Chondrocyte (in vitro differentiated cells): Measurements from ENCODE around the gene SYPL2. TPM values are rescaled to one million over a fixed set of nuclear protein-coding genes. Genes with fewer than 3 reads are reported as not detected.
"Not testable (repeated sequence)": the region's sequence is repeated elsewhere in the genome, so short reads cannot be mapped to it uniquely, and the experiment has no call there.

Source experiments
- DNase-seq: peaks from one replicate; pipeline ENCODE4 v3.0.0; 2021; ENCODE audit warnings: mixed read lengths, low spot score
- H3K27ac Mint-ChIP-seq: one replicate; pipeline ENCODE4 v1.8.0; 2021; ENCODE audit warnings: mild to moderate bottlenecking, moderate library complexity, mixed read lengths; ENCODE audit not compliant: unreplicated experiment
- H3K27me3 Mint-ChIP-seq: 2 replicates; pipeline ENCODE4 v1.8.0; 2021; ENCODE audit warnings: low read depth, mixed read lengths
- H3K36me3 Mint-ChIP-seq: 2 replicates; pipeline ENCODE4 v1.8.0; 2021; ENCODE audit warnings: low read depth, mixed read lengths
- H3K4me1 Mint-ChIP-seq: 2 replicates; pipeline ENCODE4 v1.8.0; 2021; ENCODE audit warnings: low read depth, mild to moderate bottlenecking, mixed read lengths
- H3K4me3 Mint-ChIP-seq: one replicate; pipeline ENCODE4 v1.8.0; 2021; ENCODE audit warnings: mild to moderate bottlenecking, moderate library complexity, mixed read lengths; ENCODE audit not compliant: unreplicated experiment
- H3K9me3 Mint-ChIP-seq: 2 replicates; pipeline ENCODE4 v1.8.0; 2021; ENCODE audit warnings: low read depth, mixed read lengths
- total RNA-seq: library from RNA; stranded (reverse); gene quantifications from 3 replicates; pipeline ENCODE4 v1.2.1, GENCODE V29; 2021
- TF ChIP-seq, protein P1 (sequence below): fragments of 200-600 bp; sonication (generic); IDR thresholded peaks from 2 replicates; pipeline ENCODE4 v1.5.0; 2021; ENCODE audit warnings: antibody characterized with exemption, mild to moderate bottlenecking, moderate library complexity

Gene SYPL2
- total RNA-seq, 1 donor from 2014 or later: 1.3 TPM

DNA sequence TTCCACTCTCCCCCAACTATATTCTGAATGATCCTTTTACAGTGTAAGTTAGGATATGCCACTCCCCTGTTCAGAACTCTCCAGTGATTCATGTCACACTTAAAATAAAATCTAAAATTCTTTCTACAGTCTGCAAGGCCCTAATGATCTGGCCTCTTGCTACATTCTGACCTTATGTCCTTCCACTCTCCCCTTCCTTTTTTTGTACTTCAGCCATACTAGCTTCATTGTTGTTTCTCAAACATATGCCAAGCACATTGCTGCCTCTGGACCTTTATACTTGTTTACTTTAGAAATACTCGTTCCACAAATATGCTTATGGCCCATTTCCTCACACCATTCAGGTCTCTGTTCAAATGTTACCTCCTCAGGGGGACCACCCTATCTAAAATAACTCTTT lies 25.3 kb upstream of the SYPL2 start:
- Mint-ChIP-seq H3K27ac (no peak overlapping the region), H3K4me3 (no peak overlapping the region), H3K36me3 (no peaks in the 10 kb centered on the region), H3K4me1 (no peaks in the 10 kb centered on the region), H3K27me3 (peaks cover 9% of the 10 kb centered on the region), H3K9me3 (no peaks in the 10 kb centered on the region)
- TF ChIP-seq, protein P1, sequence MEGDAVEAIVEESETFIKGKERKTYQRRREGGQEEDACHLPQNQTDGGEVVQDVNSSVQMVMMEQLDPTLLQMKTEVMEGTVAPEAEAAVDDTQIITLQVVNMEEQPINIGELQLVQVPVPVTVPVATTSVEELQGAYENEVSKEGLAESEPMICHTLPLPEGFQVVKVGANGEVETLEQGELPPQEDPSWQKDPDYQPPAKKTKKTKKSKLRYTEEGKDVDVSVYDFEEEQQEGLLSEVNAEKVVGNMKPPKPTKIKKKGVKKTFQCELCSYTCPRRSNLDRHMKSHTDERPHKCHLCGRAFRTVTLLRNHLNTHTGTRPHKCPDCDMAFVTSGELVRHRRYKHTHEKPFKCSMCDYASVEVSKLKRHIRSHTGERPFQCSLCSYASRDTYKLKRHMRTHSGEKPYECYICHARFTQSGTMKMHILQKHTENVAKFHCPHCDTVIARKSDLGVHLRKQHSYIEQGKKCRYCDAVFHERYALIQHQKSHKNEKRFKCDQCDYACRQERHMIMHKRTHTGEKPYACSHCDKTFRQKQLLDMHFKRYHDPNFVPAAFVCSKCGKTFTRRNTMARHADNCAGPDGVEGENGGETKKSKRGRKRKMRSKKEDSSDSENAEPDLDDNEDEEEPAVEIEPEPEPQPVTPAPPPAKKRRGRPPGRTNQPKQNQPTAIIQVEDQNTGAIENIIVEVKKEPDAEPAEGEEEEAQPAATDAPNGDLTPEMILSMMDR: no peak
- DNase-seq: no peak

GRCh38 chr1:109443476-109443875 lies 22.9 kb upstream of the SYPL2 start:
- Mint-ChIP-seq H3K4me1 (no peaks in the 10 kb centered on the region), H3K9me3 (no peaks in the 10 kb centered on the region)
- no peak for DNase-seq

GRCh38 chr1:109444346-109444745 lies 22.0 kb upstream of the SYPL2 start:
- Mint-ChIP-seq H3K9me3 (no peaks in the 10 kb centered on the region), H3K27ac (no peak overlapping the region), H3K36me3 (no peaks in the 10 kb centered on the region), H3K27me3 (peaks cover 19% of the 10 kb centered on the region), H3K4me3 (no peak overlapping the region), H3K4me1 (no peaks in the 10 kb centered on the region)
- TF ChIP-seq, protein P1: no peak
- no peak for DNase-seq

More at GRCh38 chr1:109443476-109443875, 22.9 kb upstream of the SYPL2 start:
- Mint-ChIP-seq H3K27me3 (peaks cover 19% of the 10 kb centered on the region), H3K27ac (no peak overlapping the region), H3K36me3 (no peaks in the 10 kb centered on the region), H3K4me3 (no peak overlapping the region)
- TF ChIP-seq, protein P1: no peak

GRCh38 chr1:109445949-109446695 lies 20.2 kb upstream of the SYPL2 start:
- not testable (repeated sequence) for DNase-seq, H3K36me3 Mint-ChIP-seq, H3K4me3 Mint-ChIP-seq, H3K27ac Mint-ChIP-seq, H3K9me3 Mint-ChIP-seq, H3K4me1 Mint-ChIP-seq
- H3K27me3 Mint-ChIP-seq: peaks cover 30% of the 10 kb centered on the region

DNA sequence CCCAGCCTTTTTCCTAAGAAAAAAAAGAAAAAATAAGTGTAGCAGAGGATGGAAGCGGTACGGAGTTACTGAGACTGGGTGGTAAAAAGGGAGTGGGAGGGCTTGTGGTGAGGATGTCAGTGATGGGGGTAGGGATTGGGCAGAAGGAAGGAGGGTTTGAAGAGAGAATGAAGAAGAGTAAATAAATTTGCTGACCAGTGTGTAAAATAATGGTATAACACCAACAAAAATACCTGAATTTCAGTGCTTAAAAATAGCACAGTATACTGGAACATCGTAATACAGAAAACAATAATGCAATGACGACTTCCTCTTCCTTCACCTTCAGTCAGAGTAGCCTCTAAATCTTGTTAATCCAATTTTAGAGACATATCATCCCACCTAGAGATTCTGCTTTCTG lies 18.8 kb upstream of the SYPL2 start:
- peaks cover 34% of the 10 kb centered on the region for H3K27me3 Mint-ChIP-seq
- TF ChIP-seq, protein P1: no peak
- no peak overlapping the region for H3K4me3 Mint-ChIP-seq
- DNase-seq: no peak
- H3K27ac Mint-ChIP-seq: no peak overlapping the region
- H3K9me3 Mint-ChIP-seq: peaks cover 2% of the 10 kb centered on the region
- no peaks in the 10 kb centered on the region for H3K4me1 Mint-ChIP-seq
- peaks cover 1% of the 10 kb centered on the region for H3K36me3 Mint-ChIP-seq
